GM19395 (cell line): ENCODE results near the gene ARSI.
"Not testable (repeated sequence)": the region's sequence is repeated elsewhere in the genome, so short reads cannot be mapped to it uniquely, and the experiment has no call there.

Experiments used
- ATAC-seq: cut with Tn5 transposase; IDR thresholded peaks from one replicate; pipeline ENCODE4 v1.9.1; 2021; ENCODE audit warnings: mild to moderate bottlenecking, moderate library complexity; ENCODE audit not compliant: unreplicated experiment

Gene ARSI

DNA sequence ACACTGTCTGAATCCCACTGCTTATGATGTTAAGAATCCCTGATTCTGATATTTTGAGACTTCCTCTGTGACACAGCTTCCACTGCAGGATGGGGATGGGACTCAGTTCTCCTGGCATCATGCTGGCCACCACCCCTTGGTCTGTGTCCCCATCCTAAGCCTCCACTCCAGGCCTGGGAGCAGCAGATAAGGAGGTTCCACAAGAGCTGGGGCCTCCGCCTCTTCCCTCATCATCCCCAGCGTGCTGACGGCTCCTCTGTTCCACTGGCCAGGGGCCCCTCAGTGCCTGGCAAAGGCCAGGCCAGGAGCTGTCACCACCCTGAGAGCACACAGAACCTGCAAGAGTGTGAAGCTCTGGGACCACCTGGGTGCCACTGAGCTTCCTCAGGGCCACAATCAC lies 53.8 kb downstream of the ARSI start:
- no peak for ATAC-seq

DNA sequence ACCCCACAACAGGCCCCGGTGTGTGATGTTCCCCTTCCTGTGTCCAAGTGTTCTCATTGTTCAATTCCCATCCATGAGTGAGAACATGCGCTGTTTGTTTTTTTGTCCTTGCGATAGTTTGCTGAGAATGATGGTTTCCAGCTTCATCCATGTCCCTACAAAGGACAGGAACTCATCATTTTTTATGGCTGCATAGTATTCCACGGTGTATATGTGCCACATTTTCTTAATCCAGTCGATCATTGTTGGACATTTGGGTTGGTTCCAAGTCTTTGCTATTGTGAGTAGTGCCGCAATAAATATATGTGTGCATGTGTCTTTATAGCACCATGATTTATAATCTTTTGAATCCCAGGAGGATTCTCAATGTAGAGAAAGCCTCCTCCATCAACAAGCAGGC lies 54.2 kb downstream of the ARSI start:
- not testable (repeated sequence) for ATAC-seq

DNA sequence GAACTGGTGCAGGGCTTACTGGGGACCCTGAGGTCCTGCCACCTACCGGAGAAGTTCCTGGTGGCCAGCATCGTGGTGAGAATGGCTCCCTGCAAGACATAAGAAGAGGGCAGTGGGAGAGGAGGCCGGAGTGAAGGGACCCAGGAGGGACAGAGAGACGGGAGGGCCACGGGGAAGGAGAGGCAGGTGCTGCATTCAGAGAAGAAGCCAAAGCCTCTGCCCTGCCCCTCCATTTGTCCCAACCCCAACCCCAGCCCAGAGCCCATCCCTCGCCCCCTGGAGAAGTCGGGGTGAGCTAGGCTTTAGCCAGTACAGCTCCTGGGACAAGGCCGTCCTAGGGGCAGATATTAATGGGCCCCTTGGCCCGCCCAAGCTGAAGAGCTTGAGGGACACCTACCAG lies 55.0 kb downstream of the ARSI start:
- ATAC-seq: no peak

DNA sequence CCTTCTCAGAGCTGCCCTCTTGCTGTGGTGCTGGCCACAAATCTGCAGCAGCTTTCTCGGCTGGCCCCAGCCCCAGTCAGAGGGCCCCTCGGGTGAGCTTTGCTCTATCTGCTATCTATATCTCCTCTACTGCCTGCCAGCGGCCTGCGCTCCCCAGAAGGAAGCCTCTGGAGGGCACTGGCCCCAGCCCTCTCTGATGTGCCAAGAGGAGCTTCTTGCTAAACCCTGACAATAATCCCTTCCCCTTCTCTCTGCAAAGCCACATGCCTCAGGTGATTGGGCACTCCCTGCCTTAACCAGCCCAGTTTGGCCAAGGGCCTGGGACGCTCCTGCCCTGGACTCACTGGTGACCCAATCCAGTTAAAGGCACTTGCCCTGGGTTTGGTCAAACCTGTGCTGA lies 55.9 kb downstream of the ARSI start:
- no peak for ATAC-seq

DNA sequence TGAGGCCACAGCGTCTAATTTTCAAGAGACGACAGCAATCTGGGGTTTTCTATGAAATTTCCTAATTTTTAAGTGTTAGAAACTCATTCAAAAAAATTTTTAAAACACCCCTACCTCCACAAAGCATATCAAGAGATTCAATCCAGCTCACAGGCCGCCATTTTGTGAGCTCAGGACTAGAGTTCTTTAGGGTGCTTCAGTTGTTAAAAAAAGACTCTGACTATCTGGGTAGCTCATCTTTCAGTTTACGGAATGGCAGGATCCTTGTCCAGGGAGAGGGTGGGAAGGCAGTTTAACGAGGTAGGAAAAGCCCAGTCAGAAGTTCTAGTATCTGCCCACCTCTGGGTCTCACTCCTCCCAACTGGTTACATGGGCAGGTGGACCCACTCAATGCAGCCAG lies 56.3 kb downstream of the ARSI start:
- no peak for ATAC-seq
